Measurements from ENCODE around the gene C1QL4.
"Not testable (repeated sequence)": the region's sequence is repeated elsewhere in the genome, so short reads cannot be mapped to it uniquely, and the experiment has no call there.

Gene C1QL4

GRCh38 chr12:49347311-49348193, 10.6 kb upstream of the C1QL4 start:
- peak; percentile 70 to 79 for DNase-seq

DNA sequence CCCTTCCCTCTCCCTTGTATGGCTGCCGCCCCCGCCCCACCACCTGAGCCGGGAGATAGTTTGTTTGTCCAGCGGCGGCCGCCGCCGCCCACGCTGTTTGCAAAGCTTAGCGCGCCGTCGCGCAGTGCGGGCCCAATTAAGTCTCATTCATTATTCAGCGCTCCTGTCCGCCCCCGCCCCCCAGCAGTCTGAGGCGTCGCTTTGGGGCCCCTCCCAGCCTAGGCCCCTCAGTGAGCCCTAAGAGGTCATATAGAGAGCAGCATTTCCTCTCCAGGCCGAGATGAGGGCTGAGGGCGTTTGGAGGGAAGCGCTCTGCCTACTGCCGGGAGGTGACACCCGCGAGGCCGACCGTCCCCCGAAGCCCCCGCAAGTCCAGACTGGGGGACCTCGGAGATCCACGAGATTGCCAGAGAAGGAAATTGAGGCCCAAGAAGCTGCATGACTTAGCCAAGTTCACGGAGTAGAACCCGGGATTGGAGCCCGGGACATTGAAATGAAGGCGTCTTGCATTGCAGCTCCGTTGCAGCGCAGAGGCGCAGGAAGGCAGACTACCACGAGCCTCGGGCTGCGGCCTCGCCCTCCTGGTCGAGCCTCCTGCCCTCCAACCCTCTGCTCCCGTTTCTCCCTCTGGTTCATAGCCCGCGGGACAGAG, 9.8 kb upstream of the C1QL4 start, which contains the start of gene DNAJC22:
TSS of gene DNAJC22 (plus strand) at position 230 of the 652 bp plus-strand sequence. CDS start 1,985 bp downstream, outside the sequence.
- peak in 1 of 2 donors; percentile 24 for DNase-seq

DNA sequence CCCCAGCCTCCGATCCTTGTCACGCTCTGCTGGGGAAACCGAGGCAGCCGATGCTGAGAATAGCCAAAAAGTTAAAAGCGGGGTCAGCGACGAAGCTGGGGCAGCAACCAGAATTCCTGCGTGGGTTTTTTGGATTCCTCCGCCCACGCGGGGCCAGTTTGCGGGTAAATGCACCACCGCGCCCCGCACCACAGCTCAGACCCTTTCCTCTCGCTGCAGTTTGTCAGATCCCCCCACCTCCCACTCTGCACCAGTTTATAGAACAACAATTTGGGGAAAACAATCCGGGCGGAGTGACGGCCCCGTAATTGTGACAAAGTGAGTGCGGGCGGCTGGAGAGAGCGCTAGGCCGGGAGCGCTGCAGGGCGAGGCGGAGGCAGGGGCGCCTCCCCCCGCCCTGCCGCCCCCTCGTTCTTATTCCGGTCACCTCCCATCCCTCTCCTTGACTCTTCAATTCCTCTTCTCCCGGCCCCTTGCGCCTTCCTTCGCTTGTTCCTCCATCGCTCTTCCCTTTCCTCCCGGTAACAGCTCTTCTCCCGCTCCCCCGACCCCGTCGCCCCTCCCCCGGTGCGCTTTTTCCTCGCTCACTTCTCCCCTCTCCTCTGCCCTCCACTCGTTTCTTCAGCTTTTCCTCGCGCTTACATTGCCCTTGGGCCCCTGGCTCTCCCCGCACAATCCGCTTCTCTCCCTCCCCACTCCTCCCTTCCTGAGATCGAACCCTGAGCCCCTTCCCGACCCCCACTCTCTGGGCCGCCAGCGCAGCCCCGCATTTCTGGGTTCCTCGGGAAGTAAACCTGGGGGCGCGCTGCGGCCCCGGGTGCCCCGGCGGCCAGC, 9.1 kb upstream of the C1QL4 start:
- no peak for DNase-seq

DNA sequence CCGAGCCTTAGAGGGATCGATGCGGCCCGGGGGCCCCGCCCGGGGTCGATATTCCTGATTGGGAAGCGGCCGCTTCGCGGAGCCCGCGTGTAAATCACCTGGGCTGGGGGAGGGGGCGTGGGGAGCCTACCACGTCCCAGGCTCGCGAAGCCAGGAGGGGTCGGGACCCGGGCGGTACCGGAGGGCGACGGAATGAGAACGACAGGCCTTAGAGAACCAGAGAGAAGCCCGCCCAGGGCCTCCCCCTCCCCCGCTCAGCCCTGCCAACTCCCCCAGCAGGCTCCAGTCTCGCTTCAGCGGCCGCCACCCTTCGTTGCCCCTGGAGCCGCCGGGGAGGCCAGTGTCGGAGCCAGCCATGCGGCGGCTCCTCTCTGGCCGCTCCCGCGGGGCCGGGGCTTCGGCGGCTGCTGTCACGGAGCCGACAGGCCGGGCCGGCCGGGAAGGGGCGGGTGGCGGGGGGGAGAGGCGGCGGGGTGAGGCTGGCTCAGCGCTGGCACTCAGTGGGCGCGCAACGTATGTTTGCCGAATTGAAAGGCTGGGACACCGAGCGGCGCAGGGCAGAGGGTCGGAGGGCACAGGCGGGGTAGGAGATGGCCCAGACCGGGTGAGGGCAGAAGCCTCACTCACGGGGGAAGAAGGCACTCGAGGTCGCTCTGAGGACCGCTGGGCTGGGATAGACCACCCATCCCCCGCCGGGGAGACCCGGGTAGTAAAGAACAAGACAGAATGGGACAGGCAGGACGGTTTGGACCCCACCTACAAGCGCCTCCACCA, 8.2 kb upstream of the C1QL4 start:
- no peak for DNase-seq

DNA sequence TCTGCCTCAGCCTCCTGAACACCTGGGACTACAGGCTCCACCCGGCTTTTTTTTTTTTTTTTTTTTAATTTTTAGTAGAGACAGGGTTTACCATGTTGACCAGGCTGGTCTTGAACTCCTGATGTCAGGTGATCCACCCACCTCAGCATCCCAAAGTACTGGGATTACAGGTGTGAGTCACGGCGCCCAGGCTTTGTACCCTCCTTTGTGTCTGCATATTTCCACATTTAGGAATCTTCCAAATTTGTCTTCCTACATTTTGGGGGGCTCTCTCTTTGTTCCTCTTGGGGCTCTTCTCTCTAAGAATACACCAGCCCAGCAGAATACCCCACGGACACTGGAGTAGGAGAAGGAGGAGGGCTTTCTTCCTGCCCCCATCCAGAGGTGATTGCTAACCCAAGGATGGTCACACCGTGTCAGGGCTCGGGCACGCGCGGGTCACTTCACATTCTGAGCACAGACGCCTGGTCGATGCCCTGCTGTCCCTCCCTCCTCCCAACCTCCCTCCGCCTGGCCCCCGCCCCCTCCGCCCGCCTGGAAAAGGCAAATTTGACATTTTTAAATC, 7.6 kb upstream of the C1QL4 start:
- no peak for DNase-seq

- DNase-seq: peak; percentile 54 to 57
Measured at GRCh38 chr12:49342914-49343731, 6.1 kb upstream of the C1QL4 start.

GRCh38 chr12:49342066-49342913, 5.3 kb upstream of the C1QL4 start:
- DNase-seq: peak; percentile 68 to 70

- no peak for DNase-seq
Measured at GRCh38 chr12:49341777-49342065, 4.7 kb upstream of the C1QL4 start.

DNA sequence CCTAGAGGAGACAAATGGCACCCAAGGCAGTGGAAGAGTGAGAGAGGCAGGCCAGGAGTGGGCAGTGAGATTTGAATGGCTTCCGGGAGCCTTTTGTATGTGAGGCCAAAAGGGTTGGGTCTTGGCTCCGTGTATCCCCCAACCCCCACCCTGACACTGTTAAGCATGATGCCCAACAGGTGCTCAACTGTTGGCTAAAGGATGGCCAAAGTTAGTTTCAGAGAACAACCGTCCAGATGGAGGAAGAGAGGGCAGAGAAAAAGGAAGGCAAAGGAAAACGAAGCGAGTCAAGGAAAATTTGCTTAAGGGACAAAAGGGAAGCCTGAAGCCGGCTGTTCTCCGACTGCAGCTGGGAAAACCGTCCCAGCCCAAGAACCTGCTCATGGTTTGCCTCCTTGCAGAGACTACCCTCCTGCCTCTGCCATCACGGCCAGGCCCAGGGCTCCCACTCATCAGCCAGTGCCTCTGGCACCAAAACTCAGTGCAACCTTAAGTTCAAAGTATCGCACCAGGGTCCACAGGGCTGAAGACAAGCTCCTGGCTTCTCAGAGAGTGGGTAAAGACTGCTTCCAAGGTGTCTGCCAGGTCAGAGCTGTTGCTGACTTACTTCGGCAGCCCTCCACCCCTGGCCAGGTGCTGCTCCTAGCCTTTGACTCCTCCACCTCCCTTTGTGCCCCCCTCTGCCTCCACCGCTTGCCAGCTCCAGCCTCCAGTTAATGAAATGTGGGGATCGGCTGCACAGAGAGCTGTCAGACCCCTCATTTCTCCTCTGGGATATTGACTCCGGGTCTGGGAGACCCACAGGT, 4.2 kb upstream of the C1QL4 start:
- no peak for DNase-seq

DNA sequence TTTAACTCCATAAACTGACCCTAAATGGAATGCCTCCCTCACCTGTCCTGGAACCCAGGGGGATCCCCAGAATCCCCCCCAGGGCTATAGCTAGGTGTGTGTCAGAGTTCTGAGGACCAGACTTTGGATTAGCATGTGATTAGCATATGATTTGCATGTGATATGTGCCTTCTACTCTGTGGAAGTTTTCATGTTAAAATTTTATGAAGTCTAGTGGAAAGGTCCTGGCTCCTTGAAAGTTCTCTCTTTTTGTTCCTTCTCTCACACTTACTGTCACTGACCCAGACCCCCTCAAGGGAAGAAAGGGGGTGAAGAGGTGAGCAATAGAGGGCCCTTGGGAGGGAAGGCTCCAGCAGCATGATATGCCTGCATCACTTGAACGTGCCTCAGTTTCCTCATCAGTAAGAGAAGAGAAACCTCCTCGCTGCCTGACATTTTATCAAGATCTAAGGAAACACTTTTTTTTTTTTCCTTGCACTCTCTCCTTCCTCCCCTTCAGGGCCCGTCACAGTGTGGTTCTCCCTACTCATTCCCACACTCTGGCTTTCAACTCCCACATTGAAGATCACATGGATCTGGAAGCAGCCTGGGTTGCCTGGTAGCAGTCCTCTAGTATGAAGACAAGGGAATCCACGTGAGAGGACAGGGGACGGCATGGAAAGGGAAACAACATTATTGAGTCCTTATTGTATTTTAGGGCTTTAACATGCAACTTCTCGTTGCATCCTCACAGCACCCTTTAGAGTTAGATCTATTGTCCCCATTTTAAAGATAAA, 3.3 kb upstream of the C1QL4 start:
- no peak for DNase-seq

DNA sequence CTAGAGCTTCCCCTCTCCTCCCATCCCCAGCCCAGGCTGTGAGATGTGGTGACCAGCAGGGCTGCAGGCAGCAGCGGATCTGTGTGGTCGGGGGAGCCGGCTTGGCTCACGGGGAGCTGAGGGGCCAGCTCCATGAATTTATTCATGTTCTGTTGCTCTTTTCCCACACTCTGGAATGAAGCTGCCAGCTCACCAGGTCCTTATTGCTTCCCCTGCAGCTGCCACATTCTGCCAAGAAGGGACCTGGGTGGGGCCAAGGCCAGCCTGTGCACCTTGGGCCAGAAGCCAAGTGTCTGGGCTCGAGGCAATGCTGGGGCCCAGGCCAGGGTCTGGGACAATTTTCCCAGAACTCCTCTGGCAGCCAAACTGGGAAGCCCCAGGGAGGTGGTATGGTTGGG, 2.5 kb upstream of the C1QL4 start:
- DNase-seq: no peak

GRCh38 chr12:49338830-49339463, 2.0 kb upstream of the C1QL4 start:
- DNase-seq: no peak

DNA sequence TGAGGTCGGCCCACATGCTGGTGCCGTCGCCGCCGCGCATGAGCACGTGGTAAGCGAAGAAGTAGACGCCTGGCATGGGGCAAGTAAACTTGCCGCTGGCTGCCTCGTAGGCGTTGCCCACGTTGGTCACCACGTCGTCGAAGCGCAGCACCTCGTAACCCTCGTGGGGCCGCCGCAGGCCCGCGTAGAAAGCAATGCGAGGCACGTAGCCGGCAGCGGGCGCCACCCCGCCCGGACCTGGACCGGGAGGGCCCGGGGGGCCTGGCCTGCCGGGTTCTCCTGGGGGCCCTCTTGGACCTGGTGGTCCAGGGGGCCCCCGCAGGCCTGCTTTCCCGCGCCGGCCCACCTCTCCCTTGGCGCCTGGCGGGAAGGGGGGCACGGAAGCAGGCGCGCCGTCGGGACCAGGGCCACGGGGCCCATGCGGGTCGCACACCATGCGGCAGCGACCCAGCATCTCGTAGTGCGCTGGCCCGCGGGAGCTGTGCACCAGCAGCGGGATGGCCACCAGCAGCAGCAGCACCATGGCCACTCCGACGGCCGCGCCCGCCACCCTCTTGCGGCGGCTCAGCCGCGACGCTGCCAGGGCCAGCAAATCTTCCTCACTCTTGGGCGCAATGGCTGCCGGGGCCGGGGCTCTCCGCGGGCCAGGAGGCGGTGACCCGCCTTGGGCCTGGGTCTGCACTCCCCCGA, 888 bp downstream of the C1QL4 start:
- DNase-seq: no peak

- DNase-seq: no peak
Measured at GRCh38 chr12:49335118-49335954, 1.7 kb downstream of the C1QL4 start.

GRCh38 chr12:49334681-49335080, 2.3 kb downstream of the C1QL4 start:
- DNase-seq: no peak

DNA sequence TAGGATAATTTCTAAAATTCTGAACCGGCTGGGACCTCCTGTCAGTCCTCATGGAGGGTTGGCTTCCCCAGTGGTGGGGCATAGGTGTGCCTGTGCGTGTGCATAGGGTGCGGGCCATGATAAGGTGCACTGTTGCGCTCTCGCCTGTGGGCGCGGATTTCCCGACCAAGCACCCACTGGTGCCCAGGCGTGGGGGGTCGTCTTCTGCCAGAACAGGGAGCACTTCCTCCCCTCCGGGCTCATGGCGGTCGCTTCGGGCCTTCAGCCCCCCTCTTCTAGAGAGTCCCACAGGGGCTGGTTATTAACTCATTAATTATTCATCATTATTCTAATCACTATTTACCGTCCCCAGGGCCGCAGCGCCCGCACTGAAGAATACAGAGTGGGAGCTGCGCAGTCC, 2.8 kb downstream of the C1QL4 start:
- no peak for DNase-seq

DNA sequence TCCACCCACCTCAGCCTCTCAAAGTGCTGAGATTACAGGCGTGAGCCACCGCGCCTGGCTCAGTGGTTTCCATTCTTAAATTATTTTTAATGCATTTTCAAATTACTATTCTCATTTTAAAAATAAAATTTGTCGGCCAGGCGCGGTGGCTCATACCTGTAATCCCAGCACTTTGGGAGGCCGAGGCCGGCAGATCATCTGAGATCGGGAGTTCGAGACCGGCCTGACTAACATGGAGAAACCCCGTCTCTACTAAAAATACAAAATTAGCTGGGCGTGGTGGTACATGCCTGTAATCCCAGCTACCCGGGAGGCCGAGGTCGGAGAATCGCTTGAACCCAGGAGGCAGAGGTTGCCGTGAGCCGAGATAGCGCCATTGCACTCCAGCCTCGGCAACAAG, 3.2 kb downstream of the C1QL4 start:
- DNase-seq: not testable (repeated sequence)
